ENCODE measurements around the gene MUCL3.

DNA sequence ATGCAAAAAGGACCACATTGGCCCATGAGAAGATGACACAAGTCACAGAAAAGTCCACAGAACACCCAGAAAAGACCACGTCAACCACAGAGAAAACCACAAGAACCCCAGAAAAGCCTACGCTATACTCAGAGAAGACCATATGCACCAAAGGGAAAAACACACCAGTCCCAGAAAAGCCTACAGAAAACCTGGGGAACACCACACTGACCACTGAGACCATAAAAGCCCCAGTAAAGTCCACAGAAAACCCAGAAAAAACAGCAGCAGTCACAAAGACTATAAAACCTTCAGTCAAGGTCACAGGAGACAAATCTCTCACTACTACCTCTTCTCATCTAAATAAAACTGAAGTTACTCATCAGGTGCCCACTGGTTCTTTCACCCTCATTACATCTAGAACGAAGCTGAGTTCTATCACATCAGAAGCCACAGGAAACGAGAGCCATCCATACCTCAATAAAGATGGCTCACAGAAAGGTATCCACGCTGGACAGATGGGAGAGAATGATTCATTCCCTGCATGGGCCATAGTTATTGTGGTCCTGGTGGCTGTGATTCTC lies 11.2 kb downstream of the MUCL3 start:
- TF ChIP-seq KDM1A (IDR thresholded peaks at IDR 0.05; ENCODE audit: borderline replicate concordance, low read length): no peak
- TF ChIP-seq, protein P1, sequence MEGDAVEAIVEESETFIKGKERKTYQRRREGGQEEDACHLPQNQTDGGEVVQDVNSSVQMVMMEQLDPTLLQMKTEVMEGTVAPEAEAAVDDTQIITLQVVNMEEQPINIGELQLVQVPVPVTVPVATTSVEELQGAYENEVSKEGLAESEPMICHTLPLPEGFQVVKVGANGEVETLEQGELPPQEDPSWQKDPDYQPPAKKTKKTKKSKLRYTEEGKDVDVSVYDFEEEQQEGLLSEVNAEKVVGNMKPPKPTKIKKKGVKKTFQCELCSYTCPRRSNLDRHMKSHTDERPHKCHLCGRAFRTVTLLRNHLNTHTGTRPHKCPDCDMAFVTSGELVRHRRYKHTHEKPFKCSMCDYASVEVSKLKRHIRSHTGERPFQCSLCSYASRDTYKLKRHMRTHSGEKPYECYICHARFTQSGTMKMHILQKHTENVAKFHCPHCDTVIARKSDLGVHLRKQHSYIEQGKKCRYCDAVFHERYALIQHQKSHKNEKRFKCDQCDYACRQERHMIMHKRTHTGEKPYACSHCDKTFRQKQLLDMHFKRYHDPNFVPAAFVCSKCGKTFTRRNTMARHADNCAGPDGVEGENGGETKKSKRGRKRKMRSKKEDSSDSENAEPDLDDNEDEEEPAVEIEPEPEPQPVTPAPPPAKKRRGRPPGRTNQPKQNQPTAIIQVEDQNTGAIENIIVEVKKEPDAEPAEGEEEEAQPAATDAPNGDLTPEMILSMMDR (IDR thresholded peaks at IDR 0.05; ENCODE audit: control extremely low read depth in 1 of 3, insufficient read depth in 1 of 3, low read depth in 1 of 3, low read length in 3 of 3): no peak
- no peak for TF ChIP-seq SIN3A (conservative IDR thresholded peaks at IDR 0.05 in 1 of 2, IDR thresholded peaks at IDR 0.05 in 1 of 2; ENCODE audit: low read depth in 1 of 2, low read length in 2 of 2)
- TF ChIP-seq, protein P2, sequence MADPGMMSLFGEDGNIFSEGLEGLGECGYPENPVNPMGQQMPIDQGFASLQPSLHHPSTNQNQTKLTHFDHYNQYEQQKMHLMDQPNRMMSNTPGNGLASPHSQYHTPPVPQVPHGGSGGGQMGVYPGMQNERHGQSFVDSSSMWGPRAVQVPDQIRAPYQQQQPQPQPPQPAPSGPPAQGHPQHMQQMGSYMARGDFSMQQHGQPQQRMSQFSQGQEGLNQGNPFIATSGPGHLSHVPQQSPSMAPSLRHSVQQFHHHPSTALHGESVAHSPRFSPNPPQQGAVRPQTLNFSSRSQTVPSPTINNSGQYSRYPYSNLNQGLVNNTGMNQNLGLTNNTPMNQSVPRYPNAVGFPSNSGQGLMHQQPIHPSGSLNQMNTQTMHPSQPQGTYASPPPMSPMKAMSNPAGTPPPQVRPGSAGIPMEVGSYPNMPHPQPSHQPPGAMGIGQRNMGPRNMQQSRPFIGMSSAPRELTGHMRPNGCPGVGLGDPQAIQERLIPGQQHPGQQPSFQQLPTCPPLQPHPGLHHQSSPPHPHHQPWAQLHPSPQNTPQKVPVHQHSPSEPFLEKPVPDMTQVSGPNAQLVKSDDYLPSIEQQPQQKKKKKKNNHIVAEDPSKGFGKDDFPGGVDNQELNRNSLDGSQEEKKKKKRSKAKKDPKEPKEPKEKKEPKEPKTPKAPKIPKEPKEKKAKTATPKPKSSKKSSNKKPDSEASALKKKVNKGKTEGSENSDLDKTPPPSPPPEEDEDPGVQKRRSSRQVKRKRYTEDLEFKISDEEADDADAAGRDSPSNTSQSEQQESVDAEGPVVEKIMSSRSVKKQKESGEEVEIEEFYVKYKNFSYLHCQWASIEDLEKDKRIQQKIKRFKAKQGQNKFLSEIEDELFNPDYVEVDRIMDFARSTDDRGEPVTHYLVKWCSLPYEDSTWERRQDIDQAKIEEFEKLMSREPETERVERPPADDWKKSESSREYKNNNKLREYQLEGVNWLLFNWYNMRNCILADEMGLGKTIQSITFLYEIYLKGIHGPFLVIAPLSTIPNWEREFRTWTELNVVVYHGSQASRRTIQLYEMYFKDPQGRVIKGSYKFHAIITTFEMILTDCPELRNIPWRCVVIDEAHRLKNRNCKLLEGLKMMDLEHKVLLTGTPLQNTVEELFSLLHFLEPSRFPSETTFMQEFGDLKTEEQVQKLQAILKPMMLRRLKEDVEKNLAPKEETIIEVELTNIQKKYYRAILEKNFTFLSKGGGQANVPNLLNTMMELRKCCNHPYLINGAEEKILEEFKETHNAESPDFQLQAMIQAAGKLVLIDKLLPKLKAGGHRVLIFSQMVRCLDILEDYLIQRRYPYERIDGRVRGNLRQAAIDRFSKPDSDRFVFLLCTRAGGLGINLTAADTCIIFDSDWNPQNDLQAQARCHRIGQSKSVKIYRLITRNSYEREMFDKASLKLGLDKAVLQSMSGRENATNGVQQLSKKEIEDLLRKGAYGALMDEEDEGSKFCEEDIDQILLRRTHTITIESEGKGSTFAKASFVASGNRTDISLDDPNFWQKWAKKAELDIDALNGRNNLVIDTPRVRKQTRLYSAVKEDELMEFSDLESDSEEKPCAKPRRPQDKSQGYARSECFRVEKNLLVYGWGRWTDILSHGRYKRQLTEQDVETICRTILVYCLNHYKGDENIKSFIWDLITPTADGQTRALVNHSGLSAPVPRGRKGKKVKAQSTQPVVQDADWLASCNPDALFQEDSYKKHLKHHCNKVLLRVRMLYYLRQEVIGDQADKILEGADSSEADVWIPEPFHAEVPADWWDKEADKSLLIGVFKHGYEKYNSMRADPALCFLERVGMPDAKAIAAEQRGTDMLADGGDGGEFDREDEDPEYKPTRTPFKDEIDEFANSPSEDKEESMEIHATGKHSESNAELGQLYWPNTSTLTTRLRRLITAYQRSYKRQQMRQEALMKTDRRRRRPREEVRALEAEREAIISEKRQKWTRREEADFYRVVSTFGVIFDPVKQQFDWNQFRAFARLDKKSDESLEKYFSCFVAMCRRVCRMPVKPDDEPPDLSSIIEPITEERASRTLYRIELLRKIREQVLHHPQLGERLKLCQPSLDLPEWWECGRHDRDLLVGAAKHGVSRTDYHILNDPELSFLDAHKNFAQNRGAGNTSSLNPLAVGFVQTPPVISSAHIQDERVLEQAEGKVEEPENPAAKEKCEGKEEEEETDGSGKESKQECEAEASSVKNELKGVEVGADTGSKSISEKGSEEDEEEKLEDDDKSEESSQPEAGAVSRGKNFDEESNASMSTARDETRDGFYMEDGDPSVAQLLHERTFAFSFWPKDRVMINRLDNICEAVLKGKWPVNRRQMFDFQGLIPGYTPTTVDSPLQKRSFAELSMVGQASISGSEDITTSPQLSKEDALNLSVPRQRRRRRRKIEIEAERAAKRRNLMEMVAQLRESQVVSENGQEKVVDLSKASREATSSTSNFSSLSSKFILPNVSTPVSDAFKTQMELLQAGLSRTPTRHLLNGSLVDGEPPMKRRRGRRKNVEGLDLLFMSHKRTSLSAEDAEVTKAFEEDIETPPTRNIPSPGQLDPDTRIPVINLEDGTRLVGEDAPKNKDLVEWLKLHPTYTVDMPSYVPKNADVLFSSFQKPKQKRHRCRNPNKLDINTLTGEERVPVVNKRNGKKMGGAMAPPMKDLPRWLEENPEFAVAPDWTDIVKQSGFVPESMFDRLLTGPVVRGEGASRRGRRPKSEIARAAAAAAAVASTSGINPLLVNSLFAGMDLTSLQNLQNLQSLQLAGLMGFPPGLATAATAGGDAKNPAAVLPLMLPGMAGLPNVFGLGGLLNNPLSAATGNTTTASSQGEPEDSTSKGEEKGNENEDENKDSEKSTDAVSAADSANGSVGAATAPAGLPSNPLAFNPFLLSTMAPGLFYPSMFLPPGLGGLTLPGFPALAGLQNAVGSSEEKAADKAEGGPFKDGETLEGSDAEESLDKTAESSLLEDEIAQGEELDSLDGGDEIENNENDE (IDR thresholded peaks at IDR 0.05; ENCODE audit: insufficient replicate concordance, low read length): no peak

All from H1 (cell line).